Hepatocyte (in vitro differentiated cells): ENCODE measurements around the gene SOX13. TPM values are rescaled to one million over a fixed set of nuclear protein-coding genes. Genes with fewer than 3 reads are reported as not detected.

Source experiments
- DNase-seq: peaks from one replicate; pipeline ENCODE4 v3.0.0-alpha.2; 2016; ENCODE audit warnings: low spot score
- H2AFZ ChIP-seq: fragments of 200-600 bp; sonication (generic); 2 replicates; pipeline ENCODE4 v1.6.0; 2016; ENCODE audit warnings: antibody characterized with exemption, mild to moderate bottlenecking
- H3K27ac ChIP-seq: fragments of 200-600 bp; sonication (generic); 2 replicates; pipeline ENCODE4 v1.5.1; 2016; ENCODE audit warnings: mild to moderate bottlenecking
- H3K27me3 ChIP-seq: fragments of 200-600 bp; sonication (generic); 2 replicates; pipeline ENCODE4 v1.6.1; 2016
- H3K36me3 ChIP-seq: fragments of 200-600 bp; sonication (generic); replicated peaks from 2 replicates; pipeline ENCODE4 v1.5.1; 2016; ENCODE audit warnings: low read depth; ENCODE audit not compliant: insufficient read depth
- H3K4me1 ChIP-seq: fragments of 200-600 bp; sonication (generic); 2 replicates; pipeline ENCODE4 v1.5.1; 2016; ENCODE audit warnings: mild to moderate bottlenecking, moderate library complexity; ENCODE audit not compliant: insufficient read depth
- H3K4me2 ChIP-seq: fragments of 200-600 bp; sonication (generic); 2 replicates; pipeline ENCODE4 v1.6.0; 2016
- H3K4me3 ChIP-seq: fragments of 200-600 bp; sonication (generic); 2 replicates; pipeline ENCODE4 v1.5.1; 2016; ENCODE audit warnings: mild to moderate bottlenecking
- H3K79me2 ChIP-seq: fragments of 200-600 bp; sonication (generic); 2 replicates; pipeline ENCODE4 v1.6.0; 2017; ENCODE audit warnings: mild to moderate bottlenecking
- H3K9me2 ChIP-seq: fragments of 200-600 bp; sonication (generic); replicated peaks from 2 replicates; pipeline ENCODE4 v1.6.0; 2017; ENCODE audit warnings: mild to moderate bottlenecking; ENCODE audit not compliant: insufficient read depth
- H3K9me3 ChIP-seq: fragments of 200-600 bp; sonication (generic); 2 replicates; pipeline ENCODE4 v1.5.1; 2016; ENCODE audit warnings: low read depth, mild to moderate bottlenecking
- H4K20me1 ChIP-seq: fragments of 200-600 bp; sonication (generic); 2 replicates; pipeline ENCODE4 v1.6.0; 2016; ENCODE audit warnings: mild to moderate bottlenecking; ENCODE audit not compliant: insufficient read depth, poor library complexity, severe bottlenecking
- EZH2 ChIP-seq: fragments of 200-600 bp; sonication (generic); IDR thresholded peaks from 2 replicates; pipeline ENCODE4 v1.6.1; 2016; ENCODE audit warnings: antibody characterized with exemption, mild to moderate bottlenecking, borderline replicate concordance
- EZH2phosphoT487 ChIP-seq: fragments of 200-600 bp; sonication (generic); IDR thresholded peaks from one replicate; pipeline ENCODE4 v1.6.1; 2018; ENCODE audit warnings: antibody characterized with exemption, mild to moderate bottlenecking, low read depth, moderate library complexity; ENCODE audit not compliant: unreplicated experiment, severe bottlenecking
- WGBS: methylation state at CpG from one replicate; pipeline ENCODE4 v1.1.6; 2016; ENCODE audit warnings: low lambda C conversion rate; ENCODE audit errors: missing lambda C conversion rate; 5-methylcytosine and 5-hydroxymethylcytosine counted together
- polyA plus RNA-seq: library from polyadenylated mRNA; unstranded; fragments of >200 nt; fragmentation: Nextera tagmentation; extraction: Ambion mirVana; gene quantifications from 2 replicates; pipeline ENCODE4 v1.2.1, GENCODE V29; 2016
- total RNA-seq: library from RNA; depleted of rRNA; stranded (reverse); fragments of >200 nt; gene quantifications from 2 replicates; pipeline ENCODE4 v1.2.3, GENCODE V29; 2014
- TF ChIP-seq, protein P1 (sequence below): fragments of 200-600 bp; sonication (generic); IDR thresholded peaks from 2 replicates; pipeline ENCODE4 v1.5.1; 2016; ENCODE audit warnings: antibody characterized with exemption, mild to moderate bottlenecking; ENCODE audit not compliant: poor library complexity

The SOX13 gene
- total and polyA plus RNA-seq, 2 experiments from 2014 or later: 11.9 to 22.3 TPM

- Histone ChIP-seq H3K4me3 (no peak overlapping the region), H3K9me2 (no peaks in the 10 kb centered on the region), H4K20me1 (no peaks in the 10 kb centered on the region), H3K27ac (no peak overlapping the region), H3K79me2 (no peaks in the 10 kb centered on the region), H3K4me1 (peaks cover 26% of the 10 kb centered on the region), H3K9me3 (no peaks in the 10 kb centered on the region), H2AFZ (no peak overlapping the region), H3K4me2 (no peak overlapping the region), H3K27me3 (no peaks in the 10 kb centered on the region), H3K36me3 (no peaks in the 10 kb centered on the region)
- WGBS: 94% methylated on average over 4 of the region's 4 CpGs
- TF ChIP-seq, protein P1, sequence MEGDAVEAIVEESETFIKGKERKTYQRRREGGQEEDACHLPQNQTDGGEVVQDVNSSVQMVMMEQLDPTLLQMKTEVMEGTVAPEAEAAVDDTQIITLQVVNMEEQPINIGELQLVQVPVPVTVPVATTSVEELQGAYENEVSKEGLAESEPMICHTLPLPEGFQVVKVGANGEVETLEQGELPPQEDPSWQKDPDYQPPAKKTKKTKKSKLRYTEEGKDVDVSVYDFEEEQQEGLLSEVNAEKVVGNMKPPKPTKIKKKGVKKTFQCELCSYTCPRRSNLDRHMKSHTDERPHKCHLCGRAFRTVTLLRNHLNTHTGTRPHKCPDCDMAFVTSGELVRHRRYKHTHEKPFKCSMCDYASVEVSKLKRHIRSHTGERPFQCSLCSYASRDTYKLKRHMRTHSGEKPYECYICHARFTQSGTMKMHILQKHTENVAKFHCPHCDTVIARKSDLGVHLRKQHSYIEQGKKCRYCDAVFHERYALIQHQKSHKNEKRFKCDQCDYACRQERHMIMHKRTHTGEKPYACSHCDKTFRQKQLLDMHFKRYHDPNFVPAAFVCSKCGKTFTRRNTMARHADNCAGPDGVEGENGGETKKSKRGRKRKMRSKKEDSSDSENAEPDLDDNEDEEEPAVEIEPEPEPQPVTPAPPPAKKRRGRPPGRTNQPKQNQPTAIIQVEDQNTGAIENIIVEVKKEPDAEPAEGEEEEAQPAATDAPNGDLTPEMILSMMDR: no peak
- TF ChIP-seq EZH2phosphoT487 (no peak), EZH2 (no peak)
- no peak for DNase-seq
These were observed 59.1 kb downstream of the SOX13 start for GRCh38 chr1:204131978-204132377.

GRCh38 chr1:204132718-204133117 is 59.8 kb downstream of the SOX13 start:
- Histone ChIP-seq H3K4me3 (no peak overlapping the region), H3K27ac (no peak overlapping the region), H3K4me1 (peaks cover 20% of the 10 kb centered on the region), H3K9me3 (no peaks in the 10 kb centered on the region), H3K79me2 (no peaks in the 10 kb centered on the region), H3K27me3 (no peaks in the 10 kb centered on the region), H2AFZ (no peak overlapping the region), H3K4me2 (no peak overlapping the region), H3K9me2 (no peaks in the 10 kb centered on the region), H3K36me3 (no peaks in the 10 kb centered on the region), H4K20me1 (no peaks in the 10 kb centered on the region)
- WGBS: 92% methylated on average over 6 of the region's 6 CpGs
- TF ChIP-seq, protein P1: no peak
- no peak for TF ChIP-seq EZH2phosphoT487
- TF ChIP-seq EZH2: no peak
- DNase-seq: no peak

- TF ChIP-seq EZH2: no peak
- TF ChIP-seq EZH2phosphoT487: no peak
- TF ChIP-seq, protein P1: no peak
- WGBS: 87% methylated on average over 11 of the region's 11 CpGs
- H3K9me3 ChIP-seq: no peaks in the 10 kb centered on the region
- no peak overlapping the region for H2AFZ ChIP-seq
- H3K4me2 ChIP-seq: no peak overlapping the region
- no peaks in the 10 kb centered on the region for H3K27me3 ChIP-seq
- no peaks in the 10 kb centered on the region for H3K36me3 ChIP-seq
- no peak for DNase-seq
- no peaks in the 10 kb centered on the region for H3K9me2 ChIP-seq
- H3K4me3 ChIP-seq: no peak overlapping the region
- no peaks in the 10 kb centered on the region for H4K20me1 ChIP-seq
- H3K27ac ChIP-seq: no peak overlapping the region
- peaks cover 15% of the 10 kb centered on the region for H3K4me1 ChIP-seq
- no peaks in the 10 kb centered on the region for H3K79me2 ChIP-seq
These were observed 61.2 kb downstream of the SOX13 start for GRCh38 chr1:204134103-204134502.

- TF ChIP-seq, protein P1: no peak
- no peak for TF ChIP-seq EZH2
- no peak for TF ChIP-seq EZH2phosphoT487
- H4K20me1 ChIP-seq: no peaks in the 10 kb centered on the region
- DNase-seq: no peak
- H3K79me2 ChIP-seq: no peaks in the 10 kb centered on the region
- H3K4me3 ChIP-seq: no peak overlapping the region
- no peaks in the 10 kb centered on the region for H3K4me1 ChIP-seq
- 86% methylated on average over 2 of the region's 2 CpGs for WGBS
- H3K27me3 ChIP-seq: no peaks in the 10 kb centered on the region
- no peak overlapping the region for H3K4me2 ChIP-seq
- no peaks in the 10 kb centered on the region for H3K9me3 ChIP-seq
- no peak overlapping the region for H3K27ac ChIP-seq
- H3K36me3 ChIP-seq: no peaks in the 10 kb centered on the region
- H2AFZ ChIP-seq: no peak overlapping the region
- no peaks in the 10 kb centered on the region for H3K9me2 ChIP-seq
These were observed 63.9 kb downstream of the SOX13 start for GRCh38 chr1:204136814-204137213.
